HG03442 (cell line): ENCODE results near the gene MARS1.
"Not testable (repeated sequence)": the region's sequence is repeated elsewhere in the genome, so short reads cannot be mapped to it uniquely, and the experiment has no call there.

ENCODE experiments used
- ATAC-seq: cut with Tn5 transposase; IDR thresholded peaks from one replicate; pipeline ENCODE4 v1.9.1; 2021; ENCODE audit warnings: mild to moderate bottlenecking, moderate library complexity; ENCODE audit not compliant: unreplicated experiment

Gene MARS1

DNA sequence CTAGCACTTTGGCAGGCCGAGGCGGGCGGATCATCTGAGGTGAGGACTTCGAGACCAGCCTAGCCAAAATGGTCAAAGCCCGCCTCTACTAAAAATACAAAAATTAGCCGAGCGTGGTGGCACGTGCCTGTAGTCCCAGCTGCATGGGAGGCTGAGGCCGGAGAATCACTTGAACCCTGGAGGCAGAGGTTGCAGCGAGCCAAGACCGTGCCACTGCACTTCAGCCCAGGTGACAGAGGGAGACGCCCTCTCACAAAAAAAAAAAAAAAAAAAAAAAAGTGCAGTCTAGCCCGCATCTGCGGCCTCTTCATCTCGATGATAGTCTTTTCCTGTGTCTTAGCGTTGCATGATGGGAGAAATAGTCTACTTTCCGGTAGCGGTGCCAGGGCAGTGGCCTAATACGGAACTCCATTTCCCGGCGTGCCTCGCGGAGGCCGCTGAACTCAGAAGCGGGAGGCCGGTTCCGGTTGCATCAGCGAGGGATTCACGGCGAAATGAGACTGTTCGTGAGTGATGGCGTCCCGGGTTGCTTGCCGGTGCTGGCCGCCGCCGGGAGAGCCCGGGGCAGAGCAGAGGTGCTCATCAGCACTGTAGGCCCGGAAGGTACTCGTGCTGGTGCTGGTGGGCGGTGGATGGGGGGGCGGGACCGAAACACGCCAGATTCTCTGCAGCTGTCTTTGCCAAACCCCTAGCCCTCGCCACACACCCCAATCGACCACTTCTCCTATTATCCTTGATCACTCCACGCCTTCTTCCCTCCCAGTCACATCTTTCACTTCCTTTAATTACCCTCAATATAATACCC, at the start of gene MARS1:
Gene MARS1, plus strand, starts transcription at position 472 of the 805 bp plus-strand sequence. Its CDS starts 23 bp downstream, at position 495.
- ATAC-seq: peak; percentile 97

DNA sequence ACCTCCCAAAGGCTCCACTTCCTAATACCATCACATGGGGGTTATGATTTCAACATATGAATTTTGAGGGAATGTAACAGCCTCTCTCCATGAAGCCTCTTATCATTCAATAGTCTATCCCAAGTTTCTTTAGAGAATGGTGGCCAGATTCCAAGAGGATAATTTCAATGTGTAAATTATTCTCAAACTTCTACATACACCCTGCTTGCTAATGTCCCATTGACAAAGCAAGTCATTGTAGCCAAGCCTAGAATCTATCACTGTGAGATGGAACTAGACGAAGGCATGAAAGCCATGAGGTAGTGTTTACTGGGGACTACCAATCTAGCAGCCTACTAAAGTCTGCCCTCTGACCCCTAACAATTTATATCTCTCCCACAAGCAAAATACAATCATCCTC, 49.5 kb upstream of the MARS1 start:
- ATAC-seq: no peak

GRCh38 chr12:57439762-57440266, 48.1 kb upstream of the MARS1 start:
- ATAC-seq: no peak

DNA sequence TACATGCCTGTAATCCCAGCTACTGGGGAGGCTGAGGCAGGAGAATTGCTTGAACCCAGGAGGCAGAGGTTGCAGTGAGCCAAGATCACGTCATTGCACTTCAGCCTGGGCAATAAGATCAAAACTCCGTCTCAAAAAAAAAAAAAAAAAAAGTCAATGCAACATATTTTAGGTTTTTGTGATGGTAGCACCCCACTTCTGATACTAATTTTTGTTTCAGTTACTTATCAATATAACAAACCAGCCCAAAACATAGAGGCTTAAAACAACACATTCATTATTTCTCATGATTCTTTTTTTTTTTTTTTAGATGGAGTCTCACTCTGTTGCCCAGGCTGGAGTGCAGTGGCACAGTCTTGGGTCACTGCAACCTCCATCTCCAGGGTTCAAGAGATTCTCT, 46.5 kb upstream of the MARS1 start:
- ATAC-seq: not testable (repeated sequence)

DNA sequence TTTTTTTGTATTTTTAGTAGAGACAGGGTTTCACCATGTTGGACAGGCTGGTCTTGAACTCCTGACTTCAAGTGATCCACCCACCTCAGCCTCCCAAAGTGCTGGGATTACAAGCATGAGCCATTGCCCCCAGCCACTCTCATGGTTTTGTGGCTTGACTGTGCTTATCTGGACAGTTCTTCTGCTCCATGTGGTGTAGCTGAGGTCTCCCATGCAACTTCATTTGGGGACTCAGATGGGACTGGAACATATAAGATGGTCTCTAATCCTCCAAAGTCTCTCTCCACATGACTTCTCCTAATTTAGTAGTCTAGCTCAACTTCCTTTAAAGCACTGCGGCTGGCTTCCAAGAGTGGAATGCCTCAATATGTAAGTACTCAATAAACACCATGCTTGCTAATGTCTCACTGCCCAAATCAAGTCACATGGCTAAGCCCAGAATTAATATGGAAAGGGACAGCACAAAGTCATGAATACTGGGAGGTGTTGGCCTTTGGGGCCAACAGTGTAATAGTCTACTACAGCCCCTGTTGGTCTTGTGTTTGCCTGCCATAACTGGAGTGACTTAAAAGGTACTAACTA, 45.9 kb upstream of the MARS1 start:
- no peak for ATAC-seq

- not testable (repeated sequence) for ATAC-seq
These were observed 43.5 kb upstream of the MARS1 start for GRCh38 chr12:57444337-57444736.

- no peak for ATAC-seq
These were observed 43.1 kb upstream of the MARS1 start for GRCh38 chr12:57444744-57445143.

GRCh38 chr12:57446292-57446960, 41.4 kb upstream of the MARS1 start:
- ATAC-seq: no peak

- no peak for ATAC-seq
These were observed 39.2 kb upstream of the MARS1 start for GRCh38 chr12:57448669-57449068.

GRCh38 chr12:57449375-57449774, 38.5 kb upstream of the MARS1 start:
- ATAC-seq: no peak

DNA sequence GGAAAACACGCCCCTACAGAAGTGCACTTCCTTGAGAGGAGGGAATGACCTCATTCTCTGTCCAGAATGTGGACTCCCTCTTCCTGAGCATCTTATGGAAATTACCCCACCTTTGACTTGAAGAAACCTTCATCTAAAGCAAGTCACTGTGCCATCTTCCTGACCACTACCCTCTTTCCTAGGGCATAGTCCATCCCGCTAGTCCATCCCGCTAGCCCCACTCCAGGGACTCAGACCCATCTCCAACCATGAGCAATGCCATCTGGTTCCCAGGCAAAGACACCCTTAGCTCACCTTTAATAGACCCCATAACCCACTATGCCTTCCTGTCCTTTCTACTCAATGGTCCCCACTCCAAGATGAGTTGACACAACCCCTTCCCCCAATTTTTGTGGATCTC, 37.8 kb upstream of the MARS1 start:
- ATAC-seq: no peak

- ATAC-seq: no peak
These were observed 36.6 kb upstream of the MARS1 start for GRCh38 chr12:57451233-57451778.

- no peak for ATAC-seq
These were observed 35.5 kb upstream of the MARS1 start for GRCh38 chr12:57452181-57452936.

DNA sequence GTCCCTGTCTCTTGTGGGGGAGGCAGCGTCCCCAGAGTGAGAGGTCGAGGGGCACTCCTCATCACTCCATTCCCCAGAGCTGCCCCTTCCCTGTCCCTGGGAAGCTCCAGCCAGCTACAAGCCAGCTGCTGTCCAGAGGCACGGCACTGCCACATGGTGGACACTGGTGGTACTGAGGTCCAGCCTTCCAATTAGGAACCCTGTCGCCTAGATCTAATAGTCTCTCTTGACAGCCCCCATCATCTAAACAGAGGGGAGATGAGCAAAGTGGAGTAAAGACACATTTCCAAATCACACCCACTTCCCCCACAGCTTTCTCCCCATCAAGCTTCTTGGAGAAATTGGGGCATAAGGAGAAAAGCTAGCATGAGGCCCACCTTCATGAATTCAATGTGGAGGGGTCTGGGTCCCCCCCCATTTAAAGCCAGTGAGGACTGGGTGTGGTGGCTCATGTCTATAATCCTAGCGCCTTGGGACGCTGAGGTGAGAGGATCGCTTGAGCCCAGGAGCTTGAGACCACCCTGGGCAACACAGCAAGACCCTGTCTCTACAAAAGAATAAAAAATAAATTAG, 34.8 kb upstream of the MARS1 start:
- peak; percentile 44 for ATAC-seq

GRCh38 chr12:57454213-57454565, 33.7 kb upstream of the MARS1 start:
- ATAC-seq: no peak

GRCh38 chr12:57454566-57455373, 33.1 kb upstream of the MARS1 start, which contains the start of gene INHBE:
INHBE (plus strand) TSS chr12:57455307; CDS start chr12:57455537, 230 bp downstream.
- no peak for ATAC-seq

DNA sequence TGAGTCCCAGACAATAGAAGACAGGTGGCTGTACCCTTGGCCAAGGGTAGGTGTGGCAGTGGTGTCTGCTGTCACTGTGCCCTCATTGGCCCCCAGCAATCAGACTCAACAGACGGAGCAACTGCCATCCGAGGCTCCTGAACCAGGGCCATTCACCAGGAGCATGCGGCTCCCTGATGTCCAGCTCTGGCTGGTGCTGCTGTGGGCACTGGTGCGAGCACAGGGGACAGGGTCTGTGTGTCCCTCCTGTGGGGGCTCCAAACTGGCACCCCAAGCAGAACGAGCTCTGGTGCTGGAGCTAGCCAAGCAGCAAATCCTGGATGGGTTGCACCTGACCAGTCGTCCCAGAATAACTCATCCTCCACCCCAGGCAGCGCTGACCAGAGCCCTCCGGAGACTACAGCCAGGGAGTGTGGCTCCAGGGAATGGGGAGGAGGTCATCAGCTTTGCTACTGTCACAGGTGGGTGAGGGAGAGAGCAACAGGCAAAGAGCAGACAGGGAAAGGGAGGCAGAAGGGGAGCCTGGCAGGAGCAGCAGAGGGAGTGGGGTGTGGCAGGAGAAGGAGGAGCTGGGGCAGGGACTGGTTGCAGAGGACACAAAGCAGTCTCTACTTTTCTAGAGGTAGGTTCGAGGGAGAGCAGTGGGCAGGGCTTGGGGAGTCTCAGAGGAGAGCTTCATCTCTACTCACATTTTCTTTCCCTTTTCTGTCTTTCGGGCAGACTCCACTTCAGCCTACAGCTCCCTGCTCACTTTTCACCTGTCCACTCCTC, 32.3 kb upstream of the MARS1 start:
- no peak for ATAC-seq

- ATAC-seq: no peak
These were observed 31.6 kb upstream of the MARS1 start for GRCh38 chr12:57456145-57456700.
